OCI-LY1 (cell line): Measurements from ENCODE around the gene IGF1.

ENCODE experiments used
- H2AFZ ChIP-seq: fragments of 200-600 bp; sonication (generic), shearing (Covaris generic); 2 replicates; pipeline ENCODE4 v1.6.0; 2014; ENCODE audit warnings: antibody characterized with exemption, mild to moderate bottlenecking, low read length
- H3F3A ChIP-seq: fragments of 200-600 bp; sonication (generic), shearing (Covaris generic); 2 replicates; pipeline ENCODE4 v1.6.0; 2014; ENCODE audit warnings: mild to moderate bottlenecking, antibody characterized with exemption, low read length, moderate library complexity; ENCODE audit not compliant: insufficient read depth
- H3K27ac ChIP-seq: fragments of 200-600 bp; sonication (generic); 2 replicates; pipeline ENCODE4 v1.5.1; 2014; ENCODE audit warnings: low read length, mixed run types, mild to moderate bottlenecking, low read depth; ENCODE audit not compliant: poor library complexity, severe bottlenecking
- H3K27me3 ChIP-seq: fragments of 200-600 bp; sonication (generic); 2 replicates; pipeline ENCODE4 v1.6.0; 2014; ENCODE audit warnings: antibody characterized with exemption, mild to moderate bottlenecking, low read length, moderate library complexity; ENCODE audit not compliant: insufficient read depth
- H3K36me3 ChIP-seq: fragments of 200-600 bp; sonication (generic); 2 replicates; pipeline ENCODE4 v1.6.1; 2014; ENCODE audit warnings: mild to moderate bottlenecking, antibody characterized with exemption, low read length, moderate library complexity, mixed read lengths; ENCODE audit not compliant: insufficient read depth
- H3K4me1 ChIP-seq: fragments of 200-600 bp; sonication (generic); 2 replicates; pipeline ENCODE4 v1.5.1; 2014; ENCODE audit warnings: mild to moderate bottlenecking, low read length, moderate library complexity; ENCODE audit not compliant: insufficient read depth, severe bottlenecking
- H3K4me2 ChIP-seq: fragments of 200-600 bp; sonication (generic), shearing (Covaris generic); 2 replicates; pipeline ENCODE4 v1.6.1; 2014; ENCODE audit warnings: low read length
- H3K4me3 ChIP-seq: fragments of 200-600 bp; sonication (generic); 2 replicates; pipeline ENCODE4 v1.5.1; 2014; ENCODE audit warnings: low read length, low read depth, mild to moderate bottlenecking, mixed read lengths; ENCODE audit not compliant: poor library complexity, severe bottlenecking
- H3K79me2 ChIP-seq: fragments of 200-600 bp; shearing (Covaris generic); 2 replicates; pipeline ENCODE4 v1.6.1; 2016; ENCODE audit warnings: mixed run types, low read length, mixed read lengths; ENCODE audit not compliant: insufficient read depth
- H3K9ac ChIP-seq: fragments of 200-600 bp; sonication (generic), shearing (Covaris generic); 2 replicates; pipeline ENCODE4 v1.6.1; 2014; ENCODE audit warnings: mild to moderate bottlenecking, low read length, mixed read lengths
- H3K9me2 ChIP-seq: fragments of 200-600 bp; sonication (generic), shearing (Covaris generic); 2 replicates; pipeline ENCODE4 v1.6.1; 2014; ENCODE audit warnings: low read depth, mild to moderate bottlenecking, low read length, mixed read lengths
- H3K9me3 ChIP-seq: fragments of 200-600 bp; shearing (Covaris generic); 2 replicates; pipeline ENCODE4 v1.6.1; 2014; ENCODE audit warnings: low read length, mixed read lengths
- H4K20me1 ChIP-seq: fragments of 200-600 bp; sonication (generic), shearing (Covaris generic); 2 replicates; pipeline ENCODE4 v1.6.0; 2016; ENCODE audit warnings: mild to moderate bottlenecking, low read length; ENCODE audit not compliant: insufficient read depth
- EZH2 ChIP-seq: fragments of 200-600 bp; sonication (generic), shearing (Covaris generic); IDR thresholded peaks from 2 replicates; pipeline ENCODE4 v1.8.0; 2017; ENCODE audit warnings: borderline replicate concordance, mixed run types, mild to moderate bottlenecking, antibody characterized with exemption, low read length, moderate library complexity, mixed read lengths
- TF ChIP-seq, protein P1 (sequence below): fragments of 200-600 bp; sonication (generic), shearing (Covaris generic); IDR thresholded peaks from 2 replicates; pipeline ENCODE4 v1.5.1; 2017; ENCODE audit warnings: mild to moderate bottlenecking, antibody characterized with exemption, low read length, moderate library complexity, mixed read lengths

IGF1 gene

DNA sequence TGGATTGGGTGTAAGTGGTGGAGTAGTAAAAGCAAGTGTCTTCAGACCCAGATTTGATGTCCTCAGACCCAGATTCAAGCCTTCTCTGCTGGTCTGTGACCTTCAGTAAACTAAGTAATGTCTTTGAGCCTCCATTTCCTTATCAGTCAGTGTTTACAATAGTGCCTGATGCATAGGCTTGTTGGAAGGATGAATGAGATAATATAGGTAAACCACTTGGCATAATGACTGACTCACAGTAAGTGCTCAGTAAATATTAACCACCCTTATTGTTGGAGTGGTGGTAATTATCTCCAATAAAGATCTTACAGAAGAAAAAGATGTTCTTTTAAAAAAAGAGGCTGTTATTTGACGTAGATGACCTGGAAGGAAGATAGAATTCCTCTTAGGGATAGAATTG, 86.2 kb downstream of the IGF1 start:
- Histone ChIP-seq H3K4me2 (no peak overlapping the region), H3K36me3 (no peaks in the 10 kb centered on the region)
- TF ChIP-seq, protein P1, sequence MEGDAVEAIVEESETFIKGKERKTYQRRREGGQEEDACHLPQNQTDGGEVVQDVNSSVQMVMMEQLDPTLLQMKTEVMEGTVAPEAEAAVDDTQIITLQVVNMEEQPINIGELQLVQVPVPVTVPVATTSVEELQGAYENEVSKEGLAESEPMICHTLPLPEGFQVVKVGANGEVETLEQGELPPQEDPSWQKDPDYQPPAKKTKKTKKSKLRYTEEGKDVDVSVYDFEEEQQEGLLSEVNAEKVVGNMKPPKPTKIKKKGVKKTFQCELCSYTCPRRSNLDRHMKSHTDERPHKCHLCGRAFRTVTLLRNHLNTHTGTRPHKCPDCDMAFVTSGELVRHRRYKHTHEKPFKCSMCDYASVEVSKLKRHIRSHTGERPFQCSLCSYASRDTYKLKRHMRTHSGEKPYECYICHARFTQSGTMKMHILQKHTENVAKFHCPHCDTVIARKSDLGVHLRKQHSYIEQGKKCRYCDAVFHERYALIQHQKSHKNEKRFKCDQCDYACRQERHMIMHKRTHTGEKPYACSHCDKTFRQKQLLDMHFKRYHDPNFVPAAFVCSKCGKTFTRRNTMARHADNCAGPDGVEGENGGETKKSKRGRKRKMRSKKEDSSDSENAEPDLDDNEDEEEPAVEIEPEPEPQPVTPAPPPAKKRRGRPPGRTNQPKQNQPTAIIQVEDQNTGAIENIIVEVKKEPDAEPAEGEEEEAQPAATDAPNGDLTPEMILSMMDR = no peak
- TF ChIP-seq EZH2 = no peak

DNA sequence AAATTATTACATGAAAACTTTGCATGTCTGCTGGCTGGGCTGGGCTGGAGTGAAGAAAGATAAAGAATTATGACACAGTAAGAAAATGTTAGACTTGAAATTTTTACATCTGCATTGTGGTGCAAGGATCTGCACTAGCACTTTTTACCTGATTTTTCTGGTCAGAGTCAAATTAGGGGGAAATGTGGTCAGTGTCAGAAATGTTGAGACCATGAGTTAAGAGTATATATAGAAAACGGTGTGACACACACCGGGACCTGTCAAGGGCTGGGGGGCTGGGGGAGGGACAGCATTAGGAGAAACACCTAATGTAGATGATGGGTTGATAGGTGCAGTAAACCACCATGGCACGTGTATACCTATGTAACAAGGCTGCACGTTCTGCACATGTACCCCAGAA, 90.3 kb downstream of the IGF1 start:
- H3K4me2 ChIP-seq = no peak overlapping the region
- H3K9me2 ChIP-seq = no peaks in the 10 kb centered on the region
- H3K4me1 ChIP-seq = no peaks in the 10 kb centered on the region
- H3K79me2 ChIP-seq = no peaks in the 10 kb centered on the region
- no peak for TF ChIP-seq EZH2
- TF ChIP-seq, protein P1 = no peak
- H2AFZ ChIP-seq = no peak overlapping the region
- H3K27ac ChIP-seq = no peak overlapping the region
- H3K9ac ChIP-seq = no peak overlapping the region
- no peak overlapping the region for H3K4me3 ChIP-seq
- no peaks in the 10 kb centered on the region for H3K9me3 ChIP-seq
- no peaks in the 10 kb centered on the region for H3K36me3 ChIP-seq
- no peaks in the 10 kb centered on the region for H4K20me1 ChIP-seq
- no peaks in the 10 kb centered on the region for H3F3A ChIP-seq
- H3K27me3 ChIP-seq = no peaks in the 10 kb centered on the region

More for the DNA sequence above, 86.2 kb downstream of the IGF1 start:
- no peaks in the 10 kb centered on the region for H3K79me2 ChIP-seq
- H3K4me3 ChIP-seq = no peak overlapping the region
- no peaks in the 10 kb centered on the region for H3K9me3 ChIP-seq
- no peak overlapping the region for H2AFZ ChIP-seq
- no peaks in the 10 kb centered on the region for H3K27me3 ChIP-seq
- no peak overlapping the region for H3K9ac ChIP-seq
- no peaks in the 10 kb centered on the region for H3F3A ChIP-seq
- no peak overlapping the region for H3K27ac ChIP-seq
- no peaks in the 10 kb centered on the region for H4K20me1 ChIP-seq
- H3K9me2 ChIP-seq = no peaks in the 10 kb centered on the region
- no peaks in the 10 kb centered on the region for H3K4me1 ChIP-seq

DNA sequence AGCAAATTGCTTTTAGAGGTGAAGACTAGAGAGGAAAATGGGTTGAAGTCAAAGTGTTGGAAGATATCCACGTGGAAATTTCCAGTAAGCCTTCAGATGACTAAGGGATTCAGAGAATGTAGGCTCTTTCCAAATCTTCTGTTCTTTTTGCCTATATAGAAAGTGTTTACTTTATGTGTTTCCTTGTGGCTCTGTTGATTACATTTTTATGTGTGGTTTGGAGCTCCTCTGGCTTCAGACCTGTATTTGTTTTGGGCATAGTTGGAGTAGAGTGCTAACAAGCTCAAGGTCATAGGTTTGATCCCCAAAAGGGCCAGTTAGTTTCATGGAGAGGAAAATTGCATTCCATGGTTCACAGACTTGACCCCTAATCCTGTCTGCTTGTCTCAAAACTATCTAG, 91.9 kb downstream of the IGF1 start:
- Histone ChIP-seq H2AFZ (no peak overlapping the region), H3K9ac (no peak overlapping the region), H3K36me3 (no peaks in the 10 kb centered on the region), H3K27ac (no peak overlapping the region), H3K4me2 (no peak overlapping the region), H3K9me3 (no peaks in the 10 kb centered on the region), H3K9me2 (no peaks in the 10 kb centered on the region), H3F3A (no peaks in the 10 kb centered on the region), H4K20me1 (no peaks in the 10 kb centered on the region), H3K27me3 (no peaks in the 10 kb centered on the region), H3K4me1 (no peaks in the 10 kb centered on the region), H3K4me3 (no peak overlapping the region), H3K79me2 (no peaks in the 10 kb centered on the region)
- TF ChIP-seq, protein P1 = no peak
